Stimulated activated CD8-positive, alpha-beta memory T cell treated with anti-CD3 and anti-CD28 coated beads, Interleukin-7, amount 100 ng/mL, for 4 hours (primary cell): ENCODE results near the gene ADH6.
"Not testable (repeated sequence)": the region's sequence is repeated elsewhere in the genome, so short reads cannot be mapped to it uniquely, and the experiment has no call there.

Source experiments
- DNase-seq, 2 donors: peaks; one replicate each; pipeline ENCODE4 v3.0.0-alpha.2; 2020; ENCODE audit warnings: low read depth in 2 of 2

ADH6 gene

DNA sequence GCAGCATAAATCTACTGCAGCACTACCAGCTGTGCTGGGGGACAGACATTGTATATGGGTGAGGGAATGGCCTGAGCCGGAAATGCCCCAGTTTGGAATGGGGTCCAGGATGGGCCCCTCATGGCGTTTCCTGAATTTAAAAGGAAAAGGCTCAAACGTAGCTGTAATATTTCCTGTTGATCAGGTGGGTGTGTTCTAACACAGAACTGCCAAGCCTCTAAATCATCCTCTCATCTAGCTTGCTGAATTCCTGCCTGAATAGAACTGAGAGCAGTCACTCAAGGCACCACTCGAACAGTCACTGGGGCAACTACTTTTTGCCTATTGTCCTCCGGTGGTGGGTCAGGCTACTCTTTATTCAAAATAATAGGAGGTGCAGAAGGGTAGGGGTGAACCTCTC lies 28.7 kb downstream of the ADH6 start:
- no peak for DNase-seq

DNA sequence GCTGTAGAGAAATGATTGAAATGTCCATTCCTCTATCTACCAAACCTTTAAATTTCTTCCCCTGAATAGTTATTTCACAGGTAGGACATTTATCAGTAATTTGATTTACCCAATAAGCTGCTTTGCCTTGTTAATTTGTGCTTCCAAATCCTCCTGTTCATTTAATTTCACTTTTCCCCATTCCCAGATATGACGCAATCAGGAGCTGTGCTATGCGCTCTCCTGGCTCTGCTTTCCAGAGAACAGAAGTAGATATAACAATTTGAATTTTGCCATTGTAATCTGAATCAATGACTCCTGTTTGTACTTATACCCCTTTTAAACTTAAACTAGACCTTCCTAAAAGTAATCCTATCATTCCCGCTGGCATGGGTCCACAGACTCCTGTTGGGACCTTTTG lies 29.1 kb downstream of the ADH6 start:
- not testable (repeated sequence) for DNase-seq

DNA sequence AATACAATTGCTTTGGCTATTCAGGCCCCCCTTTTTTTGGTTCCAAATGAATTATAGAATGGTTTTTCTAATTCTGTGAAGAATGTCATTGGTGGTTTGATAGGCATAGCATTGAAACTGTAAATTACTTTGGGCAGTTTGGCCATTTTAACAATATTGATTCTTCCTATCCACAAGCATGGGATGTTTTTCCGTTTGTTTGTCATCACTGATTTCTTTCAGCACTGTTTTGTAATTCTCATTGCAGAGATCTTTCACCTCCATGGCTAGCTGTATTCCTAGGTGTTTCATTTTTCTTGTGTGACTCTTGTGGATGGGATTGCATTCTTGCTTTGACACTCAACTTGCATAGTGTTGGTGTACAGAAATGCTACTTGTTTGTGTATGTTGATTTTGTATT lies 33.0 kb downstream of the ADH6 start:
- DNase-seq, result no peak

DNA sequence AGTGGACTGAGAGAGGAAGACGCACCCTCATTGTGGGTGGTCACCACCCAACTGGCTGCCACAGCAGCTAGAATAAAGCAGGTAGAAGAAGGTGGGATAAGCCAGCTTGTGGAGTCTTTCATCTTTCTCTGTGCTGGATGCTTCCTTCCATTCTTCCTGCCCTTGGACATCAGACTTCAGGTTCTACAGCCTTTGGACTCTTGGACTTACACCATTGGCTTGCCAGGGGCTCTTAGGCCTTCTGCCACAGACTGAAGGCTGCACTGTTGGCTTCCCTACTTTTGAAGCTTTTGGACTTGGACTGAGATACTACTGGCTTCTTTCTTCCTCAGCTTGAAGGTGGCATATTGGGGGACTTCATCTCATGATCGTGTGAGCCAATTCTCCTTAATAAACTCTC lies 33.5 kb downstream of the ADH6 start:
- DNase-seq, result no peak

DNA sequence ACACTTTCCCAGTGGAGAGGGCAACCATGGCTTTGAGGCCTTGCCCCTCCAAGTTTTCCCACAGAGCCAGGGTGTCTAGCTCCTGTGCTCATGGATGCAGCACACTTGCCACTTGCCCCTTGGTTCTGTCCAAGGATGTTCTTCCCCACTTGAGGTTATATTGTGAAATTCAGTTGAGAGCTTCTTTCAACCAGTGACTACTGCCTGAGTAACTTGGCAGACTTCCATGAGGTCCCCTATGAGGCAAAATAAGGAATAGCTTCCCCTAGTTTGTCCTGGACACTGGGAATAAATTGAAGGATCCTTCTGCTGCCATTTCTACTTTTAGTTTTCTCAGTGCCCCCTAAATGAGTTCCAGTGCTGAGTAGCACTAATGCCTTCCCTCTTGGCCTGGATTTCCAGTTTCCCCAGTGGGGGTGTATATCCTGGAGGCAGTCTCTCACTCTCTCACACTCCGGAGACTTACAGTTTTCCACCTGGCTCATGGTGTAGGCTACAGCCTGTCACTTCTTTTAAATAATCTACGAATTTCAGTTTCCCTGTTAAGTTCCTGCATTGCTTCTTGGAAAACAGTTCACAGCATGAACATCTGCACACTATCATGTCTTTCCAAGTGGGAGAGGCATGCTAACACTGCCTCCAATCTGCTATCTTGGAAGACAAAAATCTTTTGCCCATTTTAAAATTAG lies 38.5 kb downstream of the ADH6 start:
- no peak for DNase-seq

DNA sequence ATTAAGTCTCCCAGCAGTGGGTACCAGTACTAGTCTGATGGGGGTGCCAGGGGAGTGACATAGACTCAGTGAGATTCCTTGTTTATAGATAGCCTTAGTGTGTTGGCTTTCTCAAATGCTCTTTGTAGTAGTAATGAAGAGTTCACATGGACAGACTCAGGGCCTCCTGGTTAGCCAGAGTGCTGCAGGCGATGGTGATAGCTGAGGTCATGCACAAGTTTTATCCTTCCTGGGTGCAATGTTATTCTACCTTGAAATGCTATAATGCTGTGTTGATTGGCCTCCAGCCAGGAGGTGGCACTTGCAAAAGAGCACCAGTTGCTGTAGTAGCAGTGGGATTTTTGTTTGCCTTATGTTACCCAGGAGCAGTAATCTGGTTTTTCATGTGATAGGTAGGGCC lies 39.4 kb downstream of the ADH6 start:
- DNase-seq, result no peak

DNA sequence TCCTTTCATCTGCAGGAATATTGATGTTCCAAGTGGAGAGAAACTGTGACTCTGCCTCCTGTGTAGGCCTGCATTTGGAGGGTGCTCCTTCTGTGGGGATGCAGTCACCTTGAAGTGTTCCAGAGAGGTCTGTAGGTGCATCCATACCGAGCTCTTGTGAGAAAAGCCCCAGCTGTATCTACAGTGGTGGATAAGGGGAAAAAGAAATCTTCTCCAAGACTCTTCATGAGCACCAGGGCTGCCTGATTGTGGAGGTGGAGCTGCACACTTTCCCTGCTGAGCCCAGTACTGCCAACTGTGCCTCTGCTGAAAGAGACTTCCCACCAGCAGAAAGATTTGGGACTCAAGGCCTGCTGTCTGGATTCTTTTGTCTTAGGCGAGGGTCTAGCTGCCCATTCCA lies 39.9 kb downstream of the ADH6 start:
- DNase-seq, result no peak

DNA sequence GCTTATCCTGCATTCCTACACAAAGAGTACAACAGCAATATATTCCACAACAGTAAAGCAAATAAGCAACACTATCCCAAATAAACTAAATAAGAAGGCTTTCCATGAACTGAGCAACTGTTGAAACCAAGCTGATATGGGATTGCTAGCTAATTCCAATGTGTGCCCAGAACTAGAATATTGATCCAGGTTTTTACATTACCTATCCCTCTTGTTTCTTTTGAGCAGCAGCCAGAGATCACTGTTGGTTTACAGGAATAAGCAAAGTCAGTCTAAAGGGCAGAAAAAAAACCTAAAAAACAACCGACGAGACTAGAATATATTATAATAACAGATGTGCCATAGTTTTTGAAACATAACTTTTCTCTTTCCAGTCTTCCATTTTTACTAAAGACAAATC lies 52.5 kb downstream of the ADH6 start:
- DNase-seq, result no peak

DNA sequence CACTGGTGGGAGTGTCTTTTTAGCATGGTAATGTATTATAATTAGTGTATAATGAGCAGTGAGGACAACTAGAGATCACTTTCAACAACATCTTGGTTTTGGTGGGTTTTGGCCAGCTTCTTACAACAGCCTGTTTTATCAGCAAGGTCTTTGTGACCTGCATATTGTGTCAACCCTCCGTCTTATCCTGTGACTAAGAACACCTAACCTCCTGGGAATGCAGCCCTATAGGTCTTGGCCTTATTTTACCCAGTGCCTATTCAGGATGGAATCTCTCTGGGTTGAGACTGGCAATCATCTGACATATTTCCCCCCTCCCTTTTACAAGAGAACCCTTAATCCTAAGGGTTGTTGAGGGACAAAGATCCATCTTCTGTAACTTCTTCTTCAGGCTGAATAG lies 53.1 kb downstream of the ADH6 start:
- DNase-seq, result no peak

DNA sequence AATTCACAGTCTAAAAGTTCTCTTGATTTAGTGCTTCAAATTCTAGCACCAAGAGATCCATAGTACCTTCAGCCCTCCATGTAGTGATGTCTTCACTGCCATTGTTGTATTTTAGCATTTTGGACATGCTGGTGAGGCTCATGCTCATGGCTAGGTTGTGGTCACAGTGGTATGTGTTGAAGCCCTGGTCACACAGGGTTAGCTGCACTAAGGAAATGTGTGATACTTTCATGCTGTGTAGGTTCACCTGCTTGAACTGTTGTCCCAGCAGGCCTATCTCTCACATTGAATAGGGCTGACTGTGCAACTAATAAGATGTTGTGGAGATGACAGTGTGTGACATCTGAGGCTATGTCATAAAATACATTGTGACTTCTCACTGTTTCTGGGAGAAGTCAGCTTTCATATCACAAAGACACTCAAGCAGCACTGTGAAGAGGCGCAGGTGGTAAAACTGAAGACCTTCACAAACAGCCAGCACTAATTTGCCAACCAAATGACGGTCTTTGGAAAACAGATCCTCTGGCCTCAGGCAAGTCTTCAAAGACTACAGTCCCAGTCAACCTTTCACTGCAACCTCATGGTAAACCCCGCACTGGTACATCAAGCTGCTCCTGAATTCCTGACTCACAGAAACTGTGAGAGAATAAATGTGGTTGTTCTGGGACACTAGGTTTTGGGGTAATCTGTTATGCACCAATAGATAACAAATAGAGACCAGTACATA lies 57.5 kb downstream of the ADH6 start:
- DNase-seq, result no peak

DNA sequence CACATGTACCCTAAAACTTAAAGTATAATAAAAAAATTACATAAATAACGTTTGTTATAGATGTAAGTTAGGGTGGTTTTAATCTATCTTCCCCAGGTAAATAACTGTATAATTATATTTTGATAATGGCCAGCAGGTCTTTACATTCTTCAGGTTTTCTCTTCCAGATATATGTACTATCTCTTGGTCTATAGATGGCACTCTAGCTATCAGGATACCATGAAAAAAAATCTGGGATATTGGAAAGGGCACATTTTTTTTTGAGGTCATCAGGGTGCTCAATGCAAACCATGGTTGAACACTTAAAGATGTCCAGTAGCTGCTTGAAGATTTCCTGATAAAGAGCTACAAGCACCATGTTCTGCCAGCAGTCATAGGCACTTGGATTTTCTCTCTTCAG lies 59.3 kb downstream of the ADH6 start:
- no peak for DNase-seq

DNA sequence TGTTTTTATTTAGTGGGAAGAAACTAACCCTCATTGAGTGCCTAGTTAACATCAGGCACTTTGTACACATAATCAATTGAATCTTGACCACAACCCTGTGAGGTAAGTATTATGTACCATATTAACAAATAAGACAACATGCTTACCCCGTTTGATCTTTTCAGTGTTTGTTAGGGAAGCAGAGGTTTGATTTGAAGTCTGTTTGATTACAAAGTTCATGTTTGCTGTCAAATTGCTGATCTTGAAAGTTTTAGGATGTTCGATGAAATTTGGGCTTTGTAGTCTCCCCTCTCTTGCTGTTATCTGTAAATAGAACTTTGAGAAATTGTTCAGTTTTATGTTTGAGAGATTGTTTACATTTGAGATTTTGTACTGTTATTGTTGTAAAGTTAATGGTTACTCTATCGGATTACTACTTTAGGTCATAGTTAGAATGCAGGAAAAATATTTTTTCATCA lies 61.5 kb downstream of the ADH6 start:
- no peak for DNase-seq

DNA sequence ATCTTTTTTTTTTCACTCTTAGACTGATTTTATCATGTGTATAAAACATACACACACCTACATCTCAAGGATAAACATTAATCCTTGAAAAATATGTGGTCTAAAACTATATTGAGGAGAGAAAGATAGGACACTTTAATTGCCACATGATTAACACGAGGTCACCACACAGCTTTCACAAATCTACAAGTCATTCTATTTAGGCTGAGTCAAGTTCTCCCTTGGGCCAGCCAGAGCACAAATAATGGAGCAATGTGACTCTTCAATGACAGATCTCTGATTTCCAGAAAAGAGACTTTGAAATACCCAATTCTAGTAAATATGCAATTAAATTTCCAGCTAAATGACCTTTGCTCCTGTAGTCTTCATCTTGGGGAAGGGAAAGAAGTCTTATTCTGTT lies 62.1 kb downstream of the ADH6 start:
- no peak for DNase-seq

DNA sequence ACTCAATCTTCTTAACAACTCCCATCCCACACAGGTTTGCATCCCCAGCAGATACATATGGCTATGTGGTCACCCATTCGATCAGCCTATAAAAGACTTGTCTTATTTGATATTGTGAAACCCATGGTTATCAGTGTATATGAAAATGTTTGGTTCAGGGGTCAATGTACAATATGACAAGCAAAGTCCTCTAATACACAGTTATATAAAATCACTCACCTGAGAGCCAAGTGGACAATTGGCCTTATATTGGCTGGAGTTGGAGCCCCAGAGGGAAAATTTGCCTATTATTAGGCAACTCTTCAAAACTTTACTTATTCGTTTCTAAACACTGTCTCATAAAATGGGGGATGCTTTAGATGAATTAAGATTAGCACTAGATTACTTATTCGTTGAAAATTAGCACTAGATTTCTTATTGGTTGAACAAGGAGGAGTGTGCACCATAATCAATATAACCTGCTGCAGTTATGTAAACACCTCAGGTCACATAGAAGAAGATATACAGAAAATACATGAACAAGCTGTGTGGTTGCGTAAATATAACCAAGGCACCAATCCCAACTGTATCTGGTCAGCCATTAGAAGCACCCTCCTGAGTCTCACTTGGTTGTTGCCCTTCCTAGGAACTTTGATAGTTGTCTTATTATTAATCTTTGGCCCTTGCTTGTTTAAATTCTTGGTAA lies 64.2 kb downstream of the ADH6 start:
- no peak for DNase-seq
